K562 (cell line): ENCODE data around the gene MFSD6L. TPM values are rescaled to one million over a fixed set of nuclear protein-coding genes. Genes with fewer than 3 reads are reported as not detected.

ENCODE experiments used
- ATAC-seq: fragments of 200-7000 bp; cut with Tn5 transposase; 3 replicates; pipeline ENCODE4 v1.9.1; 2020; ENCODE audit warnings: moderate library complexity
- BruUV-seq: library from RNA; stranded (reverse); fragments of 400-500 nt; replicated peaks from 2 replicates; lab custom pipeline; 2021; lab: Mats Ljungman, UMichigan
- CTCF ChIA-PET: fragments of 300-600 bp; formaldehyde crosslinking; extraction: SDS; loops from one replicate; lab custom pipeline; 2021; ENCODE audit warnings: low intra/inter-chr PET ratio; lab: Yijun Ruan, JAX
- POLR2A ChIA-PET: fragments of 300-600, 350-650 bp; sonication (Branson Sonifier 250); formaldehyde crosslinking; extraction: SDS; loops from one replicate; lab custom pipeline; 2021; ENCODE audit warnings: antibody characterized with exemption, inconsistent platforms; lab: Yijun Ruan, JAX
- DNase-seq, 4 experiments: peaks; one replicate each; pipeline versions ENCODE4 v3.0.0 to v3.0.0-alpha.2; 2011 to 2018; ENCODE audit warnings: low spot score in 3 of 4, mixed read lengths in 3 of 4; ENCODE audit errors: extremely low read depth in 1 of 4
- FAIRE-seq: peaks from 2 replicates; lab custom pipeline; 2011; peaks lifted over from hg19 to GRCh38; lab: Jason Lieb, UNC
- H2AFZ ChIP-seq: 2 replicates; pipeline ENCODE4 v1.6.0; 2011; ENCODE audit warnings: low read depth, low read length, control low read depth, inconsistent platforms
- H3K27ac ChIP-seq: fragments of 200-600 bp; 3 replicates; pipeline ENCODE4 v1.8.0; 2011; ENCODE audit warnings: low read depth, mild to moderate bottlenecking, control low read depth, inconsistent platforms, low read length, moderate library complexity, mixed read lengths; ENCODE audit errors: extremely low read depth
- H3K27me3 ChIP-seq, 2 experiments: fragments of 300-600 bp in 1 of 2; 2 replicates in 1 of 2; 3 replicates in 1 of 2; pipeline versions ENCODE4 v1.6.0 to v1.8.0; 2011; ENCODE audit warnings: inconsistent platforms in 2 of 2, low read length in 2 of 2, mild to moderate bottlenecking in 1 of 2, mixed read lengths in 1 of 2, moderate library complexity in 1 of 2; ENCODE audit not compliant: control insufficient read depth in 2 of 2, insufficient read depth in 2 of 2
- H3K36me3 ChIP-seq: fragments of 300-600 bp; 3 replicates; pipeline ENCODE4 v1.8.0; 2011; ENCODE audit warnings: mild to moderate bottlenecking, low read length, inconsistent platforms; ENCODE audit not compliant: control insufficient read depth, insufficient read depth
- H3K4me1 ChIP-seq, 2 experiments: fragments of 200-600 bp in 1 of 2; replicated peaks in 1 of 2; 2 replicates in 1 of 2; 3 replicates in 1 of 2; pipeline versions ENCODE4 v1.5.1 to v1.8.0; 2011; ENCODE audit warnings: inconsistent platforms in 2 of 2, low read length in 2 of 2, mild to moderate bottlenecking in 1 of 2, mixed read lengths in 1 of 2, moderate library complexity in 1 of 2; ENCODE audit not compliant: control insufficient read depth in 2 of 2, insufficient read depth in 2 of 2
- H3K4me2 ChIP-seq: 2 replicates; pipeline ENCODE4 v1.6.1; 2011; ENCODE audit warnings: low read length, control low read depth, inconsistent platforms, mixed read lengths; ENCODE audit not compliant: insufficient read depth
- H3K4me3 ChIP-seq: fragments of 200-600 bp; sonication (generic), shearing (Covaris generic); 2 replicates; pipeline ENCODE4 v1.5.1; 2016; ENCODE audit warnings: control low read depth, inconsistent platforms
- H3K79me2 ChIP-seq: fragments of 200-600 bp; 3 replicates; pipeline ENCODE4 v1.8.0; 2011; ENCODE audit warnings: low read length, inconsistent platforms; ENCODE audit not compliant: control insufficient read depth, insufficient read depth
- H3K9ac ChIP-seq, 2 experiments: 2 replicates each; pipeline versions ENCODE4 v1.6.0 to v1.6.1; 2011; ENCODE audit warnings: low read depth in 2 of 2, low read length in 2 of 2, control low read depth in 1 of 2, inconsistent platforms in 1 of 2, mild to moderate bottlenecking in 1 of 2, mixed read lengths in 1 of 2; ENCODE audit not compliant: insufficient read depth in 1 of 2
- H3K9me1 ChIP-seq: one replicate; pipeline ENCODE4 v1.6.0; 2011; ENCODE audit warnings: inconsistent platforms, mild to moderate bottlenecking, low read length, moderate library complexity; ENCODE audit not compliant: control insufficient read depth, insufficient read depth
- H3K9me3 ChIP-seq: replicated peaks from 2 replicates; pipeline ENCODE4 v1.5.1; 2011; ENCODE audit warnings: low read depth, low read length, inconsistent platforms; ENCODE audit not compliant: control insufficient read depth, insufficient read depth
- H4K20me1 ChIP-seq: replicated peaks from 2 replicates; pipeline ENCODE4 v1.6.1; 2011; ENCODE audit warnings: low read length, inconsistent platforms, mixed read lengths; ENCODE audit not compliant: control insufficient read depth, insufficient read depth
- GABPB2 ChIP-seq: fragments of 250-450 bp; sonication (Bioruptor Pico); conservative IDR thresholded peaks from 2 replicates; pipeline ENCODE4 v1.5.1; 2021; ENCODE audit warnings: mild to moderate bottlenecking
- HNRNPL ChIP-seq: fragments of 200-400 bp; formaldehyde crosslinking; IDR thresholded peaks from 2 replicates; pipeline ENCODE4 v1.6.1; 2017; ENCODE audit warnings: low read depth, mild to moderate bottlenecking, low read length
- KDM2B ChIP-seq: fragments of 250-450 bp; sonication (Bioruptor Pico); IDR thresholded peaks from 2 replicates; pipeline ENCODE4 v1.8.0; 2021; ENCODE audit warnings: mild to moderate bottlenecking, moderate library complexity
- NCOA4 ChIP-seq: fragments of 450-650 bp; IDR thresholded peaks from 2 replicates; pipeline ENCODE4 v1.6.1; 2018; ENCODE audit warnings: mild to moderate bottlenecking; ENCODE audit not compliant: partially characterized antibody
- NFE2L1 ChIP-seq: fragments of 450-650 bp; IDR thresholded peaks from 2 replicates; pipeline ENCODE4 v1.6.1; 2016; ENCODE audit warnings: missing genetic modification characterization, low read depth, mild to moderate bottlenecking, missing compliant biosample characterization, moderate library complexity, borderline replicate concordance
- ZNF778 ChIP-seq: fragments of 450-650 bp; formaldehyde crosslinking; IDR thresholded peaks from 2 replicates; pipeline ENCODE4 v1.4.0; 2020; ENCODE audit warnings: mild to moderate bottlenecking, moderate library complexity
- WGBS: fragments of 100-300 bp; shearing (Covaris generic); methylation state at CpG from one replicate; pipeline ENCODE4 v1.1.6; 2016; ENCODE audit warnings: low coverage, mixed read lengths; ENCODE audit not compliant: insufficient coverage; ENCODE audit errors: missing lambda C conversion rate; 5-methylcytosine and 5-hydroxymethylcytosine counted together
- in situ Hi-C: fragments of 300-500 bp; cut with MboI; formaldehyde crosslinking; loops from 4 replicates; pipeline ENCODE4 v1.15.0; 2018; ENCODE audit warnings: inconsistent platforms, mixed read lengths
- intact Hi-C: fragments of 100-400 bp; cut with micrococcal nuclease; formaldehyde crosslinking; loops from 2 replicates; pipeline ENCODE4 v1.14.2; 2022
- polyA plus RNA-seq, 8 experiments: library from polyadenylated mRNA; depleted of rRNA in 4 of 8; stranded (reverse) in 5 of 8; unstranded in 3 of 8; fragments of >200 nt; fragmentation: Nextera tagmentation in 2 of 8; fragmentation: Illumina TruSeq in 1 of 8; extraction: Ambion mirVana in 2 of 8; extraction: Trizol in 1 of 8; gene quantifications; 2 replicates each; pipeline versions ENCODE4 v1.2.1 to v1.2.3, GENCODE V29; 2011 to 2014; ENCODE audit warnings: inconsistent platforms in 1 of 8, missing spikeins in 1 of 8
- total RNA-seq, 7 experiments: library from RNA; depleted of rRNA in 6 of 7; stranded (reverse); fragments of >200 nt in 6 of 7; fragmentation: Illumina TruSeq in 2 of 7; extraction: Trizol in 2 of 7; gene quantifications; 2 replicates each; pipeline versions ENCODE4 v1.2.1 to v1.2.3, GENCODE V29; 2011 to 2021; ENCODE audit warnings: low replicate concordance in 1 of 7
- TF ChIP-seq, protein P1 (sequence below): IDR thresholded peaks from 2 replicates; pipeline ENCODE4 v1.6.1; 2011; ENCODE audit warnings: borderline replicate concordance, low read depth, mild to moderate bottlenecking, moderate library complexity, low read length; ENCODE audit not compliant: insufficient read depth, poor library complexity, severe bottlenecking
- TF ChIP-seq, protein P2 (sequence below): fragments of 450-650 bp; IDR thresholded peaks from 2 replicates; pipeline ENCODE4 v1.6.1; 2016; ENCODE audit warnings: mild to moderate bottlenecking, moderate library complexity

The MFSD6L gene
- total and polyA plus RNA-seq, 9 of the 15 experiments (the other 6 are each of a cell fraction or from before 2014, with no cell fraction given) = not detected

GRCh38 chr17:8794636-8795035 is 4.5 kb downstream of the MFSD6L start (continued):
- TF ChIP-seq, protein P1, sequence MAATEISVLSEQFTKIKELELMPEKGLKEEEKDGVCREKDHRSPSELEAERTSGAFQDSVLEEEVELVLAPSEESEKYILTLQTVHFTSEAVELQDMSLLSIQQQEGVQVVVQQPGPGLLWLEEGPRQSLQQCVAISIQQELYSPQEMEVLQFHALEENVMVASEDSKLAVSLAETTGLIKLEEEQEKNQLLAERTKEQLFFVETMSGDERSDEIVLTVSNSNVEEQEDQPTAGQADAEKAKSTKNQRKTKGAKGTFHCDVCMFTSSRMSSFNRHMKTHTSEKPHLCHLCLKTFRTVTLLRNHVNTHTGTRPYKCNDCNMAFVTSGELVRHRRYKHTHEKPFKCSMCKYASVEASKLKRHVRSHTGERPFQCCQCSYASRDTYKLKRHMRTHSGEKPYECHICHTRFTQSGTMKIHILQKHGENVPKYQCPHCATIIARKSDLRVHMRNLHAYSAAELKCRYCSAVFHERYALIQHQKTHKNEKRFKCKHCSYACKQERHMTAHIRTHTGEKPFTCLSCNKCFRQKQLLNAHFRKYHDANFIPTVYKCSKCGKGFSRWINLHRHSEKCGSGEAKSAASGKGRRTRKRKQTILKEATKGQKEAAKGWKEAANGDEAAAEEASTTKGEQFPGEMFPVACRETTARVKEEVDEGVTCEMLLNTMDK = no peak
- TF ChIP-seq HNRNPL = no peak
- no peak for TF ChIP-seq GABPB2 (CRISPR knock-in tag)
- no peak for TF ChIP-seq NFE2L1 (tag)

DNA sequence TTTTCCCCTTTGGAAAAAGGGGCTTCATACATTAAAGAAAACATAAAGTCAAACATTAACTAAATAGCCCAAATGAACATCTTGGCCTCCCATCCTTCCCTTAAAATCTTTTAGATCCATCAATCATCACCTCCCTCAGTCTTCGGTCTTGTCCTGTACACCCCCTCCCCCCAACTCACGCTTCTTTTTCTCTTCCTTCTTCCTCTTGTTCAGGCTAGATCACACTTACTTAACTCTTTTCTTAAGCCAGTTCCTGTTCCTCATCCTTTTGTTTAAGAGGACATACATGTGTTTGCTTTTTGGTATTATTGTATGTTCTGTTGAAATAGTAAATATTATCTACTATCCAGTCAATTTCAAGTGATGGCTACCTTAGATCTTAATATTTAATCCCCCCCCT is 5.5 kb downstream of the MFSD6L start:
- 0% methylated on average over 1 of the region's 2 CpGs for WGBS
- in situ Hi-C loops = loop anchor here (25.0 kb wide), 1 partner anchor 731 kb away; no protein-coding TSS in a partner anchor
- TF ChIP-seq, protein P2, sequence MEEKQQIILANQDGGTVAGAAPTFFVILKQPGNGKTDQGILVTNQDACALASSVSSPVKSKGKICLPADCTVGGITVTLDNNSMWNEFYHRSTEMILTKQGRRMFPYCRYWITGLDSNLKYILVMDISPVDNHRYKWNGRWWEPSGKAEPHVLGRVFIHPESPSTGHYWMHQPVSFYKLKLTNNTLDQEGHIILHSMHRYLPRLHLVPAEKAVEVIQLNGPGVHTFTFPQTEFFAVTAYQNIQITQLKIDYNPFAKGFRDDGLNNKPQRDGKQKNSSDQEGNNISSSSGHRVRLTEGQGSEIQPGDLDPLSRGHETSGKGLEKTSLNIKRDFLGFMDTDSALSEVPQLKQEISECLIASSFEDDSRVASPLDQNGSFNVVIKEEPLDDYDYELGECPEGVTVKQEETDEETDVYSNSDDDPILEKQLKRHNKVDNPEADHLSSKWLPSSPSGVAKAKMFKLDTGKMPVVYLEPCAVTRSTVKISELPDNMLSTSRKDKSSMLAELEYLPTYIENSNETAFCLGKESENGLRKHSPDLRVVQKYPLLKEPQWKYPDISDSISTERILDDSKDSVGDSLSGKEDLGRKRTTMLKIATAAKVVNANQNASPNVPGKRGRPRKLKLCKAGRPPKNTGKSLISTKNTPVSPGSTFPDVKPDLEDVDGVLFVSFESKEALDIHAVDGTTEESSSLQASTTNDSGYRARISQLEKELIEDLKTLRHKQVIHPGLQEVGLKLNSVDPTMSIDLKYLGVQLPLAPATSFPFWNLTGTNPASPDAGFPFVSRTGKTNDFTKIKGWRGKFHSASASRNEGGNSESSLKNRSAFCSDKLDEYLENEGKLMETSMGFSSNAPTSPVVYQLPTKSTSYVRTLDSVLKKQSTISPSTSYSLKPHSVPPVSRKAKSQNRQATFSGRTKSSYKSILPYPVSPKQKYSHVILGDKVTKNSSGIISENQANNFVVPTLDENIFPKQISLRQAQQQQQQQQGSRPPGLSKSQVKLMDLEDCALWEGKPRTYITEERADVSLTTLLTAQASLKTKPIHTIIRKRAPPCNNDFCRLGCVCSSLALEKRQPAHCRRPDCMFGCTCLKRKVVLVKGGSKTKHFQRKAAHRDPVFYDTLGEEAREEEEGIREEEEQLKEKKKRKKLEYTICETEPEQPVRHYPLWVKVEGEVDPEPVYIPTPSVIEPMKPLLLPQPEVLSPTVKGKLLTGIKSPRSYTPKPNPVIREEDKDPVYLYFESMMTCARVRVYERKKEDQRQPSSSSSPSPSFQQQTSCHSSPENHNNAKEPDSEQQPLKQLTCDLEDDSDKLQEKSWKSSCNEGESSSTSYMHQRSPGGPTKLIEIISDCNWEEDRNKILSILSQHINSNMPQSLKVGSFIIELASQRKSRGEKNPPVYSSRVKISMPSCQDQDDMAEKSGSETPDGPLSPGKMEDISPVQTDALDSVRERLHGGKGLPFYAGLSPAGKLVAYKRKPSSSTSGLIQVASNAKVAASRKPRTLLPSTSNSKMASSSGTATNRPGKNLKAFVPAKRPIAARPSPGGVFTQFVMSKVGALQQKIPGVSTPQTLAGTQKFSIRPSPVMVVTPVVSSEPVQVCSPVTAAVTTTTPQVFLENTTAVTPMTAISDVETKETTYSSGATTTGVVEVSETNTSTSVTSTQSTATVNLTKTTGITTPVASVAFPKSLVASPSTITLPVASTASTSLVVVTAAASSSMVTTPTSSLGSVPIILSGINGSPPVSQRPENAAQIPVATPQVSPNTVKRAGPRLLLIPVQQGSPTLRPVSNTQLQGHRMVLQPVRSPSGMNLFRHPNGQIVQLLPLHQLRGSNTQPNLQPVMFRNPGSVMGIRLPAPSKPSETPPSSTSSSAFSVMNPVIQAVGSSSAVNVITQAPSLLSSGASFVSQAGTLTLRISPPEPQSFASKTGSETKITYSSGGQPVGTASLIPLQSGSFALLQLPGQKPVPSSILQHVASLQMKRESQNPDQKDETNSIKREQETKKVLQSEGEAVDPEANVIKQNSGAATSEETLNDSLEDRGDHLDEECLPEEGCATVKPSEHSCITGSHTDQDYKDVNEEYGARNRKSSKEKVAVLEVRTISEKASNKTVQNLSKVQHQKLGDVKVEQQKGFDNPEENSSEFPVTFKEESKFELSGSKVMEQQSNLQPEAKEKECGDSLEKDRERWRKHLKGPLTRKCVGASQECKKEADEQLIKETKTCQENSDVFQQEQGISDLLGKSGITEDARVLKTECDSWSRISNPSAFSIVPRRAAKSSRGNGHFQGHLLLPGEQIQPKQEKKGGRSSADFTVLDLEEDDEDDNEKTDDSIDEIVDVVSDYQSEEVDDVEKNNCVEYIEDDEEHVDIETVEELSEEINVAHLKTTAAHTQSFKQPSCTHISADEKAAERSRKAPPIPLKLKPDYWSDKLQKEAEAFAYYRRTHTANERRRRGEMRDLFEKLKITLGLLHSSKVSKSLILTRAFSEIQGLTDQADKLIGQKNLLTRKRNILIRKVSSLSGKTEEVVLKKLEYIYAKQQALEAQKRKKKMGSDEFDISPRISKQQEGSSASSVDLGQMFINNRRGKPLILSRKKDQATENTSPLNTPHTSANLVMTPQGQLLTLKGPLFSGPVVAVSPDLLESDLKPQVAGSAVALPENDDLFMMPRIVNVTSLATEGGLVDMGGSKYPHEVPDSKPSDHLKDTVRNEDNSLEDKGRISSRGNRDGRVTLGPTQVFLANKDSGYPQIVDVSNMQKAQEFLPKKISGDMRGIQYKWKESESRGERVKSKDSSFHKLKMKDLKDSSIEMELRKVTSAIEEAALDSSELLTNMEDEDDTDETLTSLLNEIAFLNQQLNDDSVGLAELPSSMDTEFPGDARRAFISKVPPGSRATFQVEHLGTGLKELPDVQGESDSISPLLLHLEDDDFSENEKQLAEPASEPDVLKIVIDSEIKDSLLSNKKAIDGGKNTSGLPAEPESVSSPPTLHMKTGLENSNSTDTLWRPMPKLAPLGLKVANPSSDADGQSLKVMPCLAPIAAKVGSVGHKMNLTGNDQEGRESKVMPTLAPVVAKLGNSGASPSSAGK = no peak
- TF ChIP-seq KDM2B (CRISPR knock-in tag) (no peak), ZNF778 (no peak), NCOA4 (no peak)

More for the DNA sequence above, 5.5 kb downstream of the MFSD6L start:
- Histone ChIP-seq H3K79me2 (no peaks in the 10 kb centered on the region), H3K27ac (no peak overlapping the region), H3K4me3 (no peak overlapping the region), H3K9me1 (no peaks in the 10 kb centered on the region), H2AFZ (no peak overlapping the region), H3K36me3 (no peaks in the 10 kb centered on the region), H3K9ac (no peak overlapping the region), H3K9me3 (no peaks in the 10 kb centered on the region), H3K4me2 (no peak overlapping the region), H4K20me1 (no peaks in the 10 kb centered on the region; the same call in 1 of the 2 replicates), H3K4me1 (peaks cover 0 to under 1% of the 10 kb centered on the region in 2 experiments; a peak in 1 of 5 replicates), H3K27me3 (peaks cover 9 to 28% of the 10 kb centered on the region in 2 experiments)
- CTCF ChIA-PET = no interaction called here
- no peak for DNase-seq
- no peak for FAIRE-seq
- POLR2A ChIA-PET = no interaction called here
- no TSS peak for BruUV-seq
- intact Hi-C loops = no loop called here
- no peak for ATAC-seq
